GM23248 (cell line): ENCODE results near the gene ANKRD11.

ENCODE experiments used
- EZH2 ChIP-seq: fragments of 200-600 bp; sonication (generic); IDR thresholded peaks from 2 replicates; pipeline ENCODE4 v1.6.1; 2018; ENCODE audit warnings: antibody characterized with exemption, mild to moderate bottlenecking; ENCODE audit not compliant: insufficient read depth, poor library complexity, severe bottlenecking
- EZH2phosphoT487 ChIP-seq: fragments of 200-600 bp; sonication (generic); IDR thresholded peaks from 2 replicates; pipeline ENCODE4 v1.6.1; 2018; ENCODE audit warnings: antibody characterized with exemption, moderate library complexity, mild to moderate bottlenecking, low read depth; ENCODE audit not compliant: insufficient read depth

- TF ChIP-seq EZH2phosphoT487 (no peak), EZH2 (no peak)
These were observed 44.0 kb downstream of the ANKRD11 start for GRCh38 chr16:89446136-89446974.
